H1 (cell line): ENCODE data around the gene HPS5. TPM values are rescaled to one million over a fixed set of nuclear protein-coding genes. Genes with fewer than 3 reads are reported as not detected.

Source experiments
- CTCF ChIA-PET: fragments of 300-600 bp; sonication (Branson Sonifier 250); formaldehyde crosslinking; loops from one replicate; lab custom pipeline; 2021; ENCODE audit not compliant: partially characterized antibody; lab: Charles Lee
- POLR2A ChIA-PET: fragments of 300-600 bp; sonication (Branson Sonifier 250); formaldehyde crosslinking; loops from one replicate; lab custom pipeline; 2021; ENCODE audit warnings: inconsistent platforms; ENCODE audit not compliant: partially characterized antibody; lab: Charles Lee
- DNase-seq, 2 experiments: peaks; one replicate each; pipeline versions ENCODE4 v3.0.0 to v3.0.0-alpha.2; 2010 to 2022; ENCODE audit warnings: low spot score in 2 of 2, low read depth in 1 of 2, mixed read lengths in 1 of 2
- FAIRE-seq: peaks from 2 replicates; lab custom pipeline; 2011; peaks lifted over from hg19 to GRCh38; lab: Jason Lieb, UNC
- H2AFZ ChIP-seq: 2 replicates; pipeline ENCODE4 v1.8.1; 2012; ENCODE audit warnings: low read length, inconsistent platforms
- H2AK5ac ChIP-seq: 2 replicates; pipeline ENCODE4 v1.6.1; 2013; ENCODE audit warnings: low read depth, low read length
- H2BK120ac ChIP-seq: replicated peaks from 2 replicates; pipeline ENCODE3; 2013; ENCODE audit warnings: low read depth, low read length, inconsistent platforms
- H2BK12ac ChIP-seq: 2 replicates; pipeline ENCODE4 v1.6.1; 2013; ENCODE audit warnings: low read depth, low read length
- H2BK15ac ChIP-seq: 2 replicates; pipeline ENCODE4 v1.6.1; 2013; ENCODE audit warnings: low read length
- H2BK20ac ChIP-seq: 2 replicates; pipeline ENCODE4 v1.6.1; 2013; ENCODE audit warnings: low read length
- H2BK5ac ChIP-seq: 2 replicates; pipeline ENCODE4 v1.6.1; 2013; ENCODE audit warnings: low read depth, low read length
- H3K14ac ChIP-seq: 2 replicates; pipeline ENCODE4 v1.6.1; 2013; ENCODE audit warnings: inconsistent platforms; ENCODE audit not compliant: insufficient read length
- H3K18ac ChIP-seq: 2 replicates; pipeline ENCODE4 v1.6.1; 2013; ENCODE audit warnings: low read length; ENCODE audit errors: extremely low read depth
- H3K23ac ChIP-seq: 2 replicates; pipeline ENCODE4 v1.6.1; 2013; ENCODE audit warnings: inconsistent platforms; ENCODE audit not compliant: insufficient read length
- H3K23me2 ChIP-seq: 2 replicates; pipeline ENCODE4 v1.6.1; 2013; ENCODE audit warnings: low read depth, low read length
- H3K27ac ChIP-seq: 2 replicates; pipeline ENCODE4 v1.6.1; 2011; ENCODE audit warnings: low read depth, low read length, inconsistent platforms
- H3K27me3 ChIP-seq, 4 experiments: replicated peaks in 1 of 4; 1 replicate in 1 of 4; 2 replicates in 3 of 4; pipeline versions ENCODE4 v1.6.1 to v1.8.1; 2011 to 2013; ENCODE audit warnings: low read length in 3 of 4, mild to moderate bottlenecking in 3 of 4, inconsistent platforms in 2 of 4, mixed read lengths in 2 of 4, moderate library complexity in 1 of 4; ENCODE audit not compliant: control insufficient read depth in 3 of 4, insufficient read depth in 3 of 4; ENCODE audit errors: extremely low read depth in 1 of 4
- H3K36me3 ChIP-seq, 4 experiments: 2 replicates each; pipeline versions ENCODE4 v1.6.1 to v1.8.1; 2011 to 2013; ENCODE audit warnings: mild to moderate bottlenecking in 4 of 4, low read length in 3 of 4, moderate library complexity in 2 of 4, control low read depth in 1 of 4, inconsistent platforms in 1 of 4; ENCODE audit not compliant: insufficient read depth in 4 of 4, control insufficient read depth in 2 of 4
- H3K4ac ChIP-seq: replicated peaks from 2 replicates; pipeline ENCODE3; 2013; ENCODE audit warnings: low read length, low read depth, mixed read lengths, inconsistent platforms; ENCODE audit not compliant: insufficient read length
- H3K4me1 ChIP-seq, 4 experiments: replicated peaks in 1 of 4; 1 replicate in 1 of 4; 2 replicates in 3 of 4; pipeline versions ENCODE4 v1.6.1 to v1.8.1; 2011 to 2013; ENCODE audit warnings: low read length in 3 of 4, inconsistent platforms in 2 of 4, mixed read lengths in 1 of 4; ENCODE audit not compliant: insufficient read depth in 4 of 4, control insufficient read depth in 3 of 4
- H3K4me2 ChIP-seq, 2 experiments: 2 replicates each; pipeline versions ENCODE4 v1.6.1 to v1.8.1; 2011 to 2013; ENCODE audit warnings: low read depth in 2 of 2, low read length in 2 of 2, control low read depth in 1 of 2, inconsistent platforms in 1 of 2, mild to moderate bottlenecking in 1 of 2; ENCODE audit not compliant: insufficient read depth in 1 of 2
- H3K4me3 ChIP-seq, 4 experiments: fragments of 200-600, 300-600 bp in 1 of 4; sonication (generic), shearing (Covaris generic), sonication (Bioruptor Twin) in 1 of 4; 2 replicates each; pipeline versions ENCODE4 v1.5.1 to v1.8.1; 2011 to 2016; ENCODE audit warnings: low read length in 4 of 4, low read depth in 3 of 4, control low read depth in 2 of 4, inconsistent platforms in 2 of 4, mild to moderate bottlenecking in 2 of 4, mixed read lengths in 1 of 4, moderate library complexity in 1 of 4; ENCODE audit not compliant: insufficient read depth in 2 of 4; ENCODE audit errors: extremely low read depth in 1 of 4
- H3K56ac ChIP-seq: replicated peaks from 2 replicates; pipeline ENCODE3; 2013; ENCODE audit warnings: low read depth, mild to moderate bottlenecking, mixed read lengths, low read length, inconsistent platforms; ENCODE audit not compliant: insufficient read length
- H3K79me1 ChIP-seq: 2 replicates; pipeline ENCODE4 v1.6.1; 2013; ENCODE audit warnings: low read depth, low read length, control low read depth
- H3K79me2 ChIP-seq, 2 experiments: 2 replicates each; pipeline versions ENCODE4 v1.6.1 to v1.8.1; 2012 to 2013; ENCODE audit warnings: low read length in 2 of 2, mild to moderate bottlenecking in 2 of 2, inconsistent platforms in 1 of 2; ENCODE audit not compliant: insufficient read depth in 2 of 2, control insufficient read depth in 1 of 2
- H3K9ac ChIP-seq, 4 experiments: replicated peaks in 1 of 4; 1 replicate in 1 of 4; 2 replicates in 3 of 4; pipeline versions ENCODE4 v1.6.1 to v1.8.1; 2011 to 2013; ENCODE audit warnings: low read depth in 3 of 4, low read length in 3 of 4, control low read depth in 2 of 4, mild to moderate bottlenecking in 2 of 4, moderate library complexity in 2 of 4, inconsistent platforms in 1 of 4; ENCODE audit errors: extremely low read depth in 1 of 4
- H3K9me3 ChIP-seq, 2 experiments: 2 replicates each; pipeline versions ENCODE4 v1.6.1 to v1.8.1; 2012 to 2013; ENCODE audit warnings: mild to moderate bottlenecking in 2 of 2, moderate library complexity in 2 of 2, control low read depth in 1 of 2, inconsistent platforms in 1 of 2, low read depth in 1 of 2, low read length in 1 of 2, mixed read lengths in 1 of 2; ENCODE audit not compliant: insufficient read depth in 2 of 2
- H4K20me1 ChIP-seq, 2 experiments: replicated peaks in 1 of 2; 2 replicates each; pipeline versions ENCODE3 to v1.8.1; 2011 to 2013; ENCODE audit warnings: inconsistent platforms in 2 of 2, low read length in 2 of 2, mild to moderate bottlenecking in 1 of 2; ENCODE audit not compliant: insufficient read depth in 2 of 2, control insufficient read depth in 1 of 2
- H4K5ac ChIP-seq: 2 replicates; pipeline ENCODE4 v1.6.1; 2013; ENCODE audit warnings: low read length, low read depth, mixed read lengths, inconsistent platforms; ENCODE audit not compliant: insufficient read length
- H4K8ac ChIP-seq: 2 replicates; pipeline ENCODE4 v1.8.0; 2013; ENCODE audit warnings: mild to moderate bottlenecking, moderate library complexity, low read length, inconsistent platforms; ENCODE audit not compliant: insufficient read depth; ENCODE audit errors: extremely low read depth
- H4K91ac ChIP-seq: replicated peaks from 2 replicates; pipeline ENCODE3; 2013; ENCODE audit warnings: low read length, mixed read lengths, inconsistent platforms; ENCODE audit not compliant: insufficient read length
- CBX8 ChIP-seq: fragments of 300-800, 300-1000 bp; sonication (generic); IDR thresholded peaks from 2 replicates; pipeline ENCODE4 v1.7.1; 2016; ENCODE audit warnings: low read depth, low read length, borderline replicate concordance
- SIX5 ChIP-seq: IDR thresholded peaks from 2 replicates; pipeline ENCODE4 v1.6.1; 2011; ENCODE audit warnings: mild to moderate bottlenecking, low read depth, low read length
- SP2 ChIP-seq: IDR thresholded peaks from 2 replicates; pipeline ENCODE4 v1.6.1; 2012; ENCODE audit warnings: mild to moderate bottlenecking, low read length, inconsistent platforms
- USF2 ChIP-seq: IDR thresholded peaks from 2 replicates; pipeline ENCODE4 v1.6.1; 2011; ENCODE audit warnings: low read length, improper control_type of control experiment
- ZNF274 ChIP-seq: IDR thresholded peaks from 2 replicates; pipeline ENCODE4 v1.7.0; 2012; ENCODE audit warnings: low read length, borderline replicate concordance; ENCODE audit errors: extremely low read depth
- WGBS, 2 experiments: shearing (Covaris generic) in 1 of 2; methylation state at CpG; one replicate each; pipeline versions ENCODE4 v1.1.6 to v1.1.7; 2013 to 2015; ENCODE audit warnings: low lambda C conversion rate in 2 of 2, mixed read lengths in 2 of 2, inconsistent platforms in 1 of 2, low coverage in 1 of 2, missing lambda C conversion rate in 1 of 2; ENCODE audit not compliant: insufficient replicate concordance in 2 of 2, insufficient coverage in 1 of 2, insufficient read length in 1 of 2; ENCODE audit errors: extremely low coverage in 1 of 2, missing lambda C conversion rate in 1 of 2; 5-methylcytosine and 5-hydroxymethylcytosine counted together
- polyA plus RNA-seq, 7 experiments: library from polyadenylated mRNA; depleted of rRNA in 3 of 7; stranded (reverse) in 5 of 7; unstranded in 2 of 7; fragments of >200 nt in 5 of 7; fragments of 200-250 nt in 2 of 7; gene quantifications; 1 replicate in 5 of 7; 2 replicates in 1 of 7; 4 replicates in 1 of 7; pipeline versions ENCODE4 v1.2.1 to v1.2.3, GENCODE V29; 2011 to 2013; ENCODE audit warnings: missing spikeins in 2 of 7, mixed read lengths in 2 of 7
- total RNA-seq: library from RNA; stranded (reverse); fragmentation: NEBNext Ultra II Directional; extraction: Animal tissue kit (Norgen Biotek cat#: 25700); gene quantifications from 2 replicates; pipeline ENCODE4 v1.2.1, GENCODE V29; 2021

The HPS5 gene
- total and polyA plus RNA-seq, 2 of the 8 experiments (the other 6 are each of a cell fraction or from before 2014, with no cell fraction given), result 5.0 to 18.5 TPM

DNA sequence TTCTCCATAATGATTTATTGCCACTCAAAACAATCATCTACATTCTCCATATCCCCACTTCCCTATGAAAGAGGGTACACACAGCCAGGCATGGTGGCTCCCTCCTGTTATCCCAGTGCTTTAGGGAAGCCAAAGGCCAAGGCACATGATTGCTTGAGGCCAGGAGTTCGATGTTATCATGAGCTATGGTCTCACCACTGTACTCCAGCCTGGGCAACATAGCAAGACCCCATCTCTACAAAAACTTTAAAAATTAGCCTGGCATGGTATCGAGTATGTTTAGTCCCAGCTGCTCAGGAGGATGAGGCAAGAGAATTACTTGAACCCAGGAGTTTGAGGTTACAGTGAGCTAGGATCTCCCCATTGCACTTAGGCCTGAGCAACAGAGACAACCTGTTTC is 6.0 kb downstream of the HPS5 start:
- ChIA-PET CTCF (interaction anchor here (0.6 to 1.4 kb wide), 5 partner anchors 106 to 406 kb away, joined by 3 to 5 read pairs (median 4); no protein-coding TSS in a partner anchor), POLR2A (no interaction called here)
- Histone ChIP-seq H3K79me1 (peaks cover 12% of the 10 kb centered on the region; the same call in 1 of the 2 replicates), H2AFZ (no peak overlapping the region), H4K20me1 (peaks cover 0 to 2% of the 10 kb centered on the region in 2 experiments), H3K36me3 (peaks cover 0 to 9% (median 4%) of the 10 kb centered on the region in 4 experiments; a peak in 6 of 8 replicates), H4K91ac (no peak overlapping the region), H3K9ac (no peak overlapping the region), H2BK20ac (no peak overlapping the region), H3K4ac (no peak overlapping the region), H3K27ac (no peak overlapping the region), H3K23me2 (no peaks in the 10 kb centered on the region; the same call in 1 of the 2 replicates), H3K27me3 (no peaks in the 10 kb centered on the region), H2BK120ac (no peak overlapping the region), H2BK15ac (no peak overlapping the region), H4K8ac (no peak overlapping the region), H3K4me3 (no peak overlapping the region), H2BK12ac (no peak overlapping the region), H3K18ac (no peak overlapping the region), H3K79me2 (peaks cover 3 to 66% of the 10 kb centered on the region in 2 experiments; a peak in 3 of 4 replicates), H3K4me2 (no peak overlapping the region), H3K14ac (no peak overlapping the region), H3K23ac (no peak overlapping the region), H3K9me3 (no peaks in the 10 kb centered on the region), H2AK5ac (no peak overlapping the region), H3K56ac (no peak overlapping the region), H3K4me1 (no peaks in the 10 kb centered on the region), H2BK5ac (no peak overlapping the region), H4K5ac (no peak overlapping the region)
- WGBS, 2 experiments, result 93% methylated on average over 2 of the region's 2 CpGs; no CpG with 5 or more reads in 1 of the 2 experiments
- no peak for FAIRE-seq
- DNase-seq, result no peak
- TF ChIP-seq SP2, result no peak
- no peak for TF ChIP-seq USF2
- no peak for TF ChIP-seq SIX5
- no peak for TF ChIP-seq CBX8
- TF ChIP-seq ZNF274, result no peak
